Keratinocyte (primary cell): ENCODE data around the gene FOXI1.

Experiments used
- CTCF ChIP-seq, 3 experiments: IDR thresholded peaks in 1 of 3; conservative IDR thresholded peaks in 1 of 3; optimal IDR thresholded peaks in 1 of 3; 2 replicates in 2 of 3; 3 replicates in 1 of 3; pipeline versions ENCODE3 to v1.5.1; 2011; ENCODE audit warnings: low read length in 3 of 3, mild to moderate bottlenecking in 3 of 3, moderate library complexity in 2 of 3, control low read depth in 1 of 3, inconsistent platforms in 1 of 3; ENCODE audit not compliant: insufficient read depth in 2 of 3; ENCODE audit errors: extremely low read depth in 1 of 3
- EZH2 ChIP-seq: IDR thresholded peaks from one replicate; pipeline ENCODE4 v1.6.1; 2012; ENCODE audit warnings: inconsistent platforms, mild to moderate bottlenecking, low read length, moderate library complexity

- TF ChIP-seq CTCF (optimal IDR thresholded peaks at IDR 0.05 in 1 of 3, IDR thresholded peaks at IDR 0.05 in 1 of 3, conservative IDR thresholded peaks at IDR 0.05 in 1 of 3; ENCODE audit: extremely low read depth in 1 of 3, insufficient read depth in 2 of 3, low read length in 3 of 3) (no peak), EZH2 (no peak)
Measured at GRCh38 chr5:170126061-170126460, 20.4 kb downstream of the FOXI1 start.
